Activated CD4-positive, alpha-beta T cell treated with anti-CD3 and anti-CD28 coated beads for 4 hours (primary cell): ENCODE data around the gene SSX5.
A peak's percentile ranks its signal among the peaks of the same experiment; 100 is the strongest.
"Not testable (repeated sequence)": the region's sequence is repeated elsewhere in the genome, so short reads cannot be mapped to it uniquely, and the experiment has no call there.

Experiments used
- DNase-seq, 2 donors: peaks; one replicate each; pipeline ENCODE4 v3.0.0-alpha.2; 2020

The SSX5 gene

GRCh38 chrX:48196745-48197201 lies at the start of gene SSX5:
TSS of gene SSX5 (minus strand) at chrX:48196795. CDS start at chrX:48195358, 1,437 bp downstream.
- DNase-seq = no peak

GRCh38 chrX:48224196-48224595 lies 27.6 kb upstream of the SSX5 start:
- DNase-seq = not testable (repeated sequence)

GRCh38 chrX:48214341-48214740 lies 17.7 kb upstream of the SSX5 start:
- not testable (repeated sequence) for DNase-seq

- not testable (repeated sequence) for DNase-seq
Measured at GRCh38 chrX:48190024-48190423, 6.6 kb downstream of the SSX5 start.

GRCh38 chrX:48181882-48182281 lies 14.7 kb downstream of the SSX5 start:
- not testable (repeated sequence) for DNase-seq

- no peak for DNase-seq
Measured at GRCh38 chrX:48180811-48181210, 15.8 kb downstream of the SSX5 start.

- no peak for DNase-seq
Measured at GRCh38 chrX:48179691-48180090, 16.9 kb downstream of the SSX5 start.

GRCh38 chrX:48166322-48166721 lies 30.3 kb downstream of the SSX5 start:
- DNase-seq = not testable (repeated sequence)

- no peak for DNase-seq
Measured at GRCh38 chrX:48165241-48165640, 31.4 kb downstream of the SSX5 start.

GRCh38 chrX:48156014-48156413 lies 40.6 kb downstream of the SSX5 start:
- DNase-seq = no peak

GRCh38 chrX:48154796-48155195 lies 41.8 kb downstream of the SSX5 start:
- DNase-seq = no peak

GRCh38 chrX:48153769-48154168 lies 42.8 kb downstream of the SSX5 start:
- no peak for DNase-seq

- DNase-seq = peak; percentile 10 to 17
Measured at GRCh38 chrX:48142697-48143096, 53.9 kb downstream of the SSX5 start.

GRCh38 chrX:48141810-48142508 lies 54.6 kb downstream of the SSX5 start:
- DNase-seq = not testable (repeated sequence)

- DNase-seq = not testable (repeated sequence)
Measured at GRCh38 chrX:48139076-48139475, 57.5 kb downstream of the SSX5 start.
